ENCODE results near the gene KCNJ15.

Gene KCNJ15

GRCh38 chr21:38307771-38308531, 51.2 kb downstream of the KCNJ15 start:
- Histone ChIP-seq H3K9me3 (ENCODE audit: control insufficient read depth in 5 of 5, low read length in 5 of 5) (no peaks in the 10 kb centered on the region), H3K27ac (ENCODE audit: low read depth, low read length) (no peak overlapping the region), H3K4me3 (ENCODE audit: low read depth in 1 of 5, low read length in 5 of 5) (no peak overlapping the region), H3K36me3 (ENCODE audit: control insufficient read depth in 5 of 5, insufficient read depth in 5 of 5, low read length in 5 of 5) (no peaks in the 10 kb centered on the region), H3K27me3 (ENCODE audit: control insufficient read depth in 5 of 5, insufficient read depth in 4 of 5, low read length in 5 of 5) (no peaks in the 10 kb centered on the region), H3K4me1 (ENCODE audit: control insufficient read depth in 5 of 5, insufficient read depth in 5 of 5, low read length in 5 of 5) (peaks cover 0 to 21% (median 15%) of the 10 kb centered on the region in 5 donors), H3K9ac (ENCODE audit: low read length in 5 of 5) (no peak overlapping the region)

- Histone ChIP-seq H3K27me3 (ENCODE audit: control insufficient read depth in 5 of 5, insufficient read depth in 4 of 5, low read length in 5 of 5) (peaks cover 0 to under 1% (median 0%) of the 10 kb centered on the region in 5 donors), H3K36me3 (ENCODE audit: control insufficient read depth in 5 of 5, insufficient read depth in 5 of 5, low read length in 5 of 5) (no peaks in the 10 kb centered on the region), H3K4me3 (ENCODE audit: low read depth in 1 of 5, low read length in 5 of 5) (no peak overlapping the region), H3K9ac (ENCODE audit: low read length in 5 of 5) (no peak overlapping the region), H3K27ac (ENCODE audit: low read depth, low read length) (no peak overlapping the region), H3K9me3 (ENCODE audit: control insufficient read depth in 5 of 5, low read length in 5 of 5) (no peaks in the 10 kb centered on the region), H3K4me1 (ENCODE audit: control insufficient read depth in 5 of 5, insufficient read depth in 5 of 5, low read length in 5 of 5) (peaks cover 0 to 21% (median 13%) of the 10 kb centered on the region in 5 donors)
Measured at GRCh38 chr21:38308532-38309119, 51.8 kb downstream of the KCNJ15 start.

- peaks cover 0 to 4% (median 0%) of the 10 kb centered on the region in 5 donors for H3K27me3 ChIP-seq (ENCODE audit: control insufficient read depth in 5 of 5, insufficient read depth in 4 of 5, low read length in 5 of 5)
- H3K4me1 ChIP-seq (ENCODE audit: control insufficient read depth in 5 of 5, insufficient read depth in 5 of 5, low read length in 5 of 5), result peaks cover 0 to 18% (median 10%) of the 10 kb centered on the region in 5 donors
- no peak overlapping the region for H3K9ac ChIP-seq (ENCODE audit: low read length in 5 of 5)
- no peak overlapping the region for H3K27ac ChIP-seq (ENCODE audit: low read depth, low read length)
- H3K36me3 ChIP-seq (ENCODE audit: control insufficient read depth in 5 of 5, insufficient read depth in 5 of 5, low read length in 5 of 5), result no peaks in the 10 kb centered on the region
- no peaks in the 10 kb centered on the region for H3K9me3 ChIP-seq (ENCODE audit: control insufficient read depth in 5 of 5, low read length in 5 of 5)
- no peak overlapping the region for H3K4me3 ChIP-seq (ENCODE audit: low read depth in 1 of 5, low read length in 5 of 5)
Measured at GRCh38 chr21:38310646-38311485, 54.1 kb downstream of the KCNJ15 start.

- Histone ChIP-seq H3K27ac (ENCODE audit: low read depth, low read length) (no peak overlapping the region), H3K4me3 (ENCODE audit: low read depth in 1 of 5, low read length in 5 of 5) (no peak overlapping the region), H3K9ac (ENCODE audit: low read length in 5 of 5) (no peak overlapping the region), H3K4me1 (ENCODE audit: control insufficient read depth in 5 of 5, insufficient read depth in 5 of 5, low read length in 5 of 5) (peaks cover 0 to 14% (median 8%) of the 10 kb centered on the region in 5 donors), H3K27me3 (ENCODE audit: control insufficient read depth in 5 of 5, insufficient read depth in 4 of 5, low read length in 5 of 5) (peaks cover 0 to 4% (median 0%) of the 10 kb centered on the region in 5 donors), H3K36me3 (ENCODE audit: control insufficient read depth in 5 of 5, insufficient read depth in 5 of 5, low read length in 5 of 5) (no peaks in the 10 kb centered on the region), H3K9me3 (ENCODE audit: control insufficient read depth in 5 of 5, low read length in 5 of 5) (no peaks in the 10 kb centered on the region)
Measured at GRCh38 chr21:38311765-38312164, 55.0 kb downstream of the KCNJ15 start.

GRCh38 chr21:38312822-38313221, 56.0 kb downstream of the KCNJ15 start:
- peaks cover 0 to 4% (median 0%) of the 10 kb centered on the region in 5 donors for H3K27me3 ChIP-seq (ENCODE audit: control insufficient read depth in 5 of 5, insufficient read depth in 4 of 5, low read length in 5 of 5)
- no peaks in the 10 kb centered on the region for H3K36me3 ChIP-seq (ENCODE audit: control insufficient read depth in 5 of 5, insufficient read depth in 5 of 5, low read length in 5 of 5)
- no peak overlapping the region for H3K4me3 ChIP-seq (ENCODE audit: low read depth in 1 of 5, low read length in 5 of 5)
- H3K9me3 ChIP-seq (ENCODE audit: control insufficient read depth in 5 of 5, low read length in 5 of 5), result no peaks in the 10 kb centered on the region
- H3K4me1 ChIP-seq (ENCODE audit: control insufficient read depth in 5 of 5, insufficient read depth in 5 of 5, low read length in 5 of 5), result peaks cover 0 to 12% (median 4%) of the 10 kb centered on the region in 5 donors
- H3K27ac ChIP-seq (ENCODE audit: low read depth, low read length), result no peak overlapping the region
- no peak overlapping the region for H3K9ac ChIP-seq (ENCODE audit: low read length in 5 of 5)

- Histone ChIP-seq H3K36me3 (ENCODE audit: control insufficient read depth in 5 of 5, insufficient read depth in 5 of 5, low read length in 5 of 5) (no peaks in the 10 kb centered on the region), H3K27me3 (ENCODE audit: control insufficient read depth in 5 of 5, insufficient read depth in 4 of 5, low read length in 5 of 5) (peaks cover 0 to 4% (median 0%) of the 10 kb centered on the region in 5 donors), H3K9me3 (ENCODE audit: control insufficient read depth in 5 of 5, low read length in 5 of 5) (no peaks in the 10 kb centered on the region), H3K27ac (ENCODE audit: low read depth, low read length) (no peak overlapping the region), H3K4me3 (ENCODE audit: low read depth in 1 of 5, low read length in 5 of 5) (no peak overlapping the region), H3K9ac (ENCODE audit: low read length in 5 of 5) (no peak overlapping the region), H3K4me1 (ENCODE audit: control insufficient read depth in 5 of 5, insufficient read depth in 5 of 5, low read length in 5 of 5) (peaks cover 0 to 8% (median 0%) of the 10 kb centered on the region in 5 donors)
Measured at GRCh38 chr21:38314558-38314957, 57.8 kb downstream of the KCNJ15 start.

GRCh38 chr21:38315122-38315521, 58.3 kb downstream of the KCNJ15 start:
- H3K9ac ChIP-seq (ENCODE audit: low read length in 5 of 5), result no peak overlapping the region

GRCh38 chr21:38319781-38320180, 63.0 kb downstream of the KCNJ15 start:
- Histone ChIP-seq H3K36me3 (ENCODE audit: control insufficient read depth in 5 of 5, insufficient read depth in 5 of 5, low read length in 5 of 5) (no peaks in the 10 kb centered on the region), H3K27me3 (ENCODE audit: control insufficient read depth in 5 of 5, insufficient read depth in 4 of 5, low read length in 5 of 5) (peaks cover 0 to 17% (median 9%) of the 10 kb centered on the region in 5 donors), H3K4me3 (ENCODE audit: low read depth in 1 of 5, low read length in 5 of 5) (no peak overlapping the region), H3K9ac (ENCODE audit: low read length in 5 of 5) (no peak overlapping the region), H3K27ac (ENCODE audit: low read depth, low read length) (no peak overlapping the region), H3K9me3 (ENCODE audit: control insufficient read depth in 5 of 5, low read length in 5 of 5) (no peaks in the 10 kb centered on the region), H3K4me1 (ENCODE audit: control insufficient read depth in 5 of 5, insufficient read depth in 5 of 5, low read length in 5 of 5) (peaks cover 0 to 6% (median 0%) of the 10 kb centered on the region in 5 donors)

More at GRCh38 chr21:38315122-38315521, 58.3 kb downstream of the KCNJ15 start:
- Histone ChIP-seq H3K36me3 (ENCODE audit: control insufficient read depth in 5 of 5, insufficient read depth in 5 of 5, low read length in 5 of 5) (no peaks in the 10 kb centered on the region), H3K4me3 (ENCODE audit: low read depth in 1 of 5, low read length in 5 of 5) (no peak overlapping the region), H3K4me1 (ENCODE audit: control insufficient read depth in 5 of 5, insufficient read depth in 5 of 5, low read length in 5 of 5) (peaks cover 0 to 7% (median 0%) of the 10 kb centered on the region in 5 donors), H3K9me3 (ENCODE audit: control insufficient read depth in 5 of 5, low read length in 5 of 5) (no peaks in the 10 kb centered on the region), H3K27ac (ENCODE audit: low read depth, low read length) (no peak overlapping the region), H3K27me3 (ENCODE audit: control insufficient read depth in 5 of 5, insufficient read depth in 4 of 5, low read length in 5 of 5) (peaks cover 0 to 4% (median 3%) of the 10 kb centered on the region in 5 donors)

GRCh38 chr21:38321568-38321967, 64.8 kb downstream of the KCNJ15 start:
- Histone ChIP-seq H3K4me1 (ENCODE audit: control insufficient read depth in 5 of 5, insufficient read depth in 5 of 5, low read length in 5 of 5) (peaks cover 0 to 6% (median 0%) of the 10 kb centered on the region in 5 donors), H3K9ac (ENCODE audit: low read length in 5 of 5) (no peak overlapping the region), H3K27me3 (ENCODE audit: control insufficient read depth in 5 of 5, insufficient read depth in 4 of 5, low read length in 5 of 5) (peaks cover 0 to 19% (median 11%) of the 10 kb centered on the region in 5 donors), H3K4me3 (ENCODE audit: low read depth in 1 of 5, low read length in 5 of 5) (no peak overlapping the region), H3K9me3 (ENCODE audit: control insufficient read depth in 5 of 5, low read length in 5 of 5) (no peaks in the 10 kb centered on the region), H3K27ac (ENCODE audit: low read depth, low read length) (no peak overlapping the region), H3K36me3 (ENCODE audit: control insufficient read depth in 5 of 5, insufficient read depth in 5 of 5, low read length in 5 of 5) (no peaks in the 10 kb centered on the region)
